Measurements from ENCODE around the gene EBPL. TPM values are rescaled to one million over a fixed set of nuclear protein-coding genes. Genes with fewer than 3 reads are reported as not detected.

Gene EBPL
- polyA plus RNA-seq, 1 donor, result 41.9 TPM

Other genes starting within 250 kb of the EBPL start
- 20.7 TPM for gene CAB39L, start 247.4 kb downstream of the EBPL start, polyA plus RNA-seq (ENCODE audit: insufficient read length)
- 30.1 TPM for gene SETDB2, start 247.2 kb downstream of the EBPL start, polyA plus RNA-seq (ENCODE audit: insufficient read length)
- gene PHF11, start 195.5 kb downstream of the EBPL start, polyA plus RNA-seq (ENCODE audit: insufficient read length), result 65.1 TPM
- 53.1 TPM for gene RCBTB1, start 105.9 kb downstream of the EBPL start, polyA plus RNA-seq (ENCODE audit: insufficient read length)
- gene ARL11, start 63.0 kb downstream of the EBPL start, polyA plus RNA-seq (ENCODE audit: insufficient read length), result 0.70 TPM
- gene KPNA3, start 101.2 kb upstream of the EBPL start, polyA plus RNA-seq (ENCODE audit: insufficient read length), result 41.4 TPM
- gene SPRYD7, start 244.9 kb upstream of the EBPL start, polyA plus RNA-seq (ENCODE audit: insufficient read length), result 12.4 TPM